22Rv1 (cell line): Measurements from ENCODE around the gene ADCY7.

Experiments used
- CTCF ChIP-seq: fragments of 450-650 bp; IDR thresholded peaks from 2 replicates; pipeline ENCODE4 v1.5.1; 2017; ENCODE audit warnings: mild to moderate bottlenecking
- ZFX ChIP-seq: fragments of 450-650 bp; IDR thresholded peaks from 2 replicates; pipeline ENCODE4 v1.6.1; 2017; ENCODE audit warnings: antibody characterized with exemption, borderline replicate concordance

DNA sequence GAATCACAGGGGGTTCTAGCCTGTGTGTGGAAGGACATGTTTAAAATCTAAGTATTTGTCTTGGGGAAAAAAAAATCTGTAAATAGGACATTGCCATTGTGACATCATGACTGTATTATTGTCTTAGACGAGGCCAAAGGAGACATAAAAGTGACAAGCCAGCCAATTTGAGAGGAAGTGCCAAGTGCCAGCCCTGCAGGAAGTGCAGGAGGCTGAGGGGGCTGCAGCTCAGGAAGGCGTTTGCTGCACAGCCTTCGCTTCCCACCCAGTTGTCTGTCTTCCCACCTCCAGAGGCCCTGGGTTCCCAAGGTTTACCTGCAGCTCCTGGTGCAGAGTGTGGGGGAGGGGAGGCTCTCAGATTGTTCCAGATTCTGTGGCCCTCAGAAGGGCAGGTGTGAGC lies 1.3 kb downstream of the ADCY7 start:
- TF ChIP-seq CTCF (no peak), ZFX (no peak)
